H1 (cell line): ENCODE measurements around the gene SV2B. TPM values are rescaled to one million over a fixed set of nuclear protein-coding genes. Genes with fewer than 3 reads are reported as not detected.

ENCODE experiments used
- CTCF ChIA-PET: fragments of 300-600 bp; sonication (Branson Sonifier 250); formaldehyde crosslinking; loops from one replicate; lab custom pipeline; 2021; ENCODE audit not compliant: partially characterized antibody; lab: Charles Lee
- POLR2A ChIA-PET: fragments of 300-600 bp; sonication (Branson Sonifier 250); formaldehyde crosslinking; loops from one replicate; lab custom pipeline; 2021; ENCODE audit warnings: inconsistent platforms; ENCODE audit not compliant: partially characterized antibody; lab: Charles Lee
- DNase-seq, 2 experiments: peaks; one replicate each; pipeline versions ENCODE4 v3.0.0 to v3.0.0-alpha.2; 2010 to 2022; ENCODE audit warnings: low spot score in 2 of 2, low read depth in 1 of 2, mixed read lengths in 1 of 2
- FAIRE-seq: peaks from 2 replicates; lab custom pipeline; 2011; peaks lifted over from hg19 to GRCh38; lab: Jason Lieb, UNC
- H2AFZ ChIP-seq: 2 replicates; pipeline ENCODE4 v1.8.1; 2012; ENCODE audit warnings: low read length, inconsistent platforms
- H2AK5ac ChIP-seq: 2 replicates; pipeline ENCODE4 v1.6.1; 2013; ENCODE audit warnings: low read depth, low read length
- H2BK120ac ChIP-seq: replicated peaks from 2 replicates; pipeline ENCODE3; 2013; ENCODE audit warnings: low read depth, low read length, inconsistent platforms
- H2BK12ac ChIP-seq: 2 replicates; pipeline ENCODE4 v1.6.1; 2013; ENCODE audit warnings: low read depth, low read length
- H2BK15ac ChIP-seq: 2 replicates; pipeline ENCODE4 v1.6.1; 2013; ENCODE audit warnings: low read length
- H2BK20ac ChIP-seq: 2 replicates; pipeline ENCODE4 v1.6.1; 2013; ENCODE audit warnings: low read length
- H2BK5ac ChIP-seq: 2 replicates; pipeline ENCODE4 v1.6.1; 2013; ENCODE audit warnings: low read depth, low read length
- H3K14ac ChIP-seq: 2 replicates; pipeline ENCODE4 v1.6.1; 2013; ENCODE audit warnings: inconsistent platforms; ENCODE audit not compliant: insufficient read length
- H3K18ac ChIP-seq: 2 replicates; pipeline ENCODE4 v1.6.1; 2013; ENCODE audit warnings: low read length; ENCODE audit errors: extremely low read depth
- H3K23ac ChIP-seq: 2 replicates; pipeline ENCODE4 v1.6.1; 2013; ENCODE audit warnings: inconsistent platforms; ENCODE audit not compliant: insufficient read length
- H3K23me2 ChIP-seq: 2 replicates; pipeline ENCODE4 v1.6.1; 2013; ENCODE audit warnings: low read depth, low read length
- H3K27ac ChIP-seq: 2 replicates; pipeline ENCODE4 v1.6.1; 2011; ENCODE audit warnings: low read depth, low read length, inconsistent platforms
- H3K27me3 ChIP-seq, 4 experiments: replicated peaks in 1 of 4; 1 replicate in 1 of 4; 2 replicates in 3 of 4; pipeline versions ENCODE4 v1.6.1 to v1.8.1; 2011 to 2013; ENCODE audit warnings: low read length in 3 of 4, mild to moderate bottlenecking in 3 of 4, inconsistent platforms in 2 of 4, mixed read lengths in 2 of 4, moderate library complexity in 1 of 4; ENCODE audit not compliant: control insufficient read depth in 3 of 4, insufficient read depth in 3 of 4; ENCODE audit errors: extremely low read depth in 1 of 4
- H3K36me3 ChIP-seq, 4 experiments: 2 replicates each; pipeline versions ENCODE4 v1.6.1 to v1.8.1; 2011 to 2013; ENCODE audit warnings: mild to moderate bottlenecking in 4 of 4, low read length in 3 of 4, moderate library complexity in 2 of 4, control low read depth in 1 of 4, inconsistent platforms in 1 of 4; ENCODE audit not compliant: insufficient read depth in 4 of 4, control insufficient read depth in 2 of 4
- H3K4ac ChIP-seq: replicated peaks from 2 replicates; pipeline ENCODE3; 2013; ENCODE audit warnings: low read length, low read depth, mixed read lengths, inconsistent platforms; ENCODE audit not compliant: insufficient read length
- H3K4me1 ChIP-seq, 4 experiments: replicated peaks in 1 of 4; 1 replicate in 1 of 4; 2 replicates in 3 of 4; pipeline versions ENCODE4 v1.6.1 to v1.8.1; 2011 to 2013; ENCODE audit warnings: low read length in 3 of 4, inconsistent platforms in 2 of 4, mixed read lengths in 1 of 4; ENCODE audit not compliant: insufficient read depth in 4 of 4, control insufficient read depth in 3 of 4
- H3K4me2 ChIP-seq, 2 experiments: 2 replicates each; pipeline versions ENCODE4 v1.6.1 to v1.8.1; 2011 to 2013; ENCODE audit warnings: low read depth in 2 of 2, low read length in 2 of 2, control low read depth in 1 of 2, inconsistent platforms in 1 of 2, mild to moderate bottlenecking in 1 of 2; ENCODE audit not compliant: insufficient read depth in 1 of 2
- H3K4me3 ChIP-seq, 4 experiments: fragments of 200-600, 300-600 bp in 1 of 4; sonication (generic), shearing (Covaris generic), sonication (Bioruptor Twin) in 1 of 4; 2 replicates each; pipeline versions ENCODE4 v1.5.1 to v1.8.1; 2011 to 2016; ENCODE audit warnings: low read length in 4 of 4, low read depth in 3 of 4, control low read depth in 2 of 4, inconsistent platforms in 2 of 4, mild to moderate bottlenecking in 2 of 4, mixed read lengths in 1 of 4, moderate library complexity in 1 of 4; ENCODE audit not compliant: insufficient read depth in 2 of 4; ENCODE audit errors: extremely low read depth in 1 of 4
- H3K56ac ChIP-seq: replicated peaks from 2 replicates; pipeline ENCODE3; 2013; ENCODE audit warnings: low read depth, mild to moderate bottlenecking, mixed read lengths, low read length, inconsistent platforms; ENCODE audit not compliant: insufficient read length
- H3K79me1 ChIP-seq: 2 replicates; pipeline ENCODE4 v1.6.1; 2013; ENCODE audit warnings: low read depth, low read length, control low read depth
- H3K79me2 ChIP-seq, 2 experiments: 2 replicates each; pipeline versions ENCODE4 v1.6.1 to v1.8.1; 2012 to 2013; ENCODE audit warnings: low read length in 2 of 2, mild to moderate bottlenecking in 2 of 2, inconsistent platforms in 1 of 2; ENCODE audit not compliant: insufficient read depth in 2 of 2, control insufficient read depth in 1 of 2
- H3K9ac ChIP-seq, 4 experiments: replicated peaks in 1 of 4; 1 replicate in 1 of 4; 2 replicates in 3 of 4; pipeline versions ENCODE4 v1.6.1 to v1.8.1; 2011 to 2013; ENCODE audit warnings: low read depth in 3 of 4, low read length in 3 of 4, control low read depth in 2 of 4, mild to moderate bottlenecking in 2 of 4, moderate library complexity in 2 of 4, inconsistent platforms in 1 of 4; ENCODE audit errors: extremely low read depth in 1 of 4
- H3K9me3 ChIP-seq, 2 experiments: 2 replicates each; pipeline versions ENCODE4 v1.6.1 to v1.8.1; 2012 to 2013; ENCODE audit warnings: mild to moderate bottlenecking in 2 of 2, moderate library complexity in 2 of 2, control low read depth in 1 of 2, inconsistent platforms in 1 of 2, low read depth in 1 of 2, low read length in 1 of 2, mixed read lengths in 1 of 2; ENCODE audit not compliant: insufficient read depth in 2 of 2
- H4K20me1 ChIP-seq, 2 experiments: replicated peaks in 1 of 2; 2 replicates each; pipeline versions ENCODE3 to v1.8.1; 2011 to 2013; ENCODE audit warnings: inconsistent platforms in 2 of 2, low read length in 2 of 2, mild to moderate bottlenecking in 1 of 2; ENCODE audit not compliant: insufficient read depth in 2 of 2, control insufficient read depth in 1 of 2
- H4K5ac ChIP-seq: 2 replicates; pipeline ENCODE4 v1.6.1; 2013; ENCODE audit warnings: low read length, low read depth, mixed read lengths, inconsistent platforms; ENCODE audit not compliant: insufficient read length
- H4K8ac ChIP-seq: 2 replicates; pipeline ENCODE4 v1.8.0; 2013; ENCODE audit warnings: mild to moderate bottlenecking, moderate library complexity, low read length, inconsistent platforms; ENCODE audit not compliant: insufficient read depth; ENCODE audit errors: extremely low read depth
- H4K91ac ChIP-seq: replicated peaks from 2 replicates; pipeline ENCODE3; 2013; ENCODE audit warnings: low read length, mixed read lengths, inconsistent platforms; ENCODE audit not compliant: insufficient read length
- CREB1 ChIP-seq: IDR thresholded peaks from 2 replicates; pipeline ENCODE4 v1.6.1; 2012; ENCODE audit warnings: inconsistent platforms
- POLR2A ChIP-seq, 2 experiments: IDR thresholded peaks; 1 replicate in 1 of 2; 2 replicates in 1 of 2; pipeline ENCODE4 v1.6.1; 2011; ENCODE audit warnings: low read depth in 2 of 2, low read length in 2 of 2, mild to moderate bottlenecking in 2 of 2; ENCODE audit errors: control extremely low read depth in 1 of 2
- POLR2AphosphoS5 ChIP-seq: IDR thresholded peaks from 2 replicates; pipeline ENCODE4 v1.6.1; 2011; ENCODE audit warnings: low read depth, low read length
- SAP30 ChIP-seq: fragments of 300-600 bp; sonication (generic); IDR thresholded peaks from 2 replicates; pipeline ENCODE4 v1.7.1; 2012; ENCODE audit warnings: low read length, moderate library complexity, mild to moderate bottlenecking, inconsistent platforms; ENCODE audit not compliant: insufficient read depth, insufficient replicate concordance
- WGBS, 2 experiments: shearing (Covaris generic) in 1 of 2; methylation state at CpG; one replicate each; pipeline versions ENCODE4 v1.1.6 to v1.1.7; 2013 to 2015; ENCODE audit warnings: low lambda C conversion rate in 2 of 2, mixed read lengths in 2 of 2, inconsistent platforms in 1 of 2, low coverage in 1 of 2, missing lambda C conversion rate in 1 of 2; ENCODE audit not compliant: insufficient replicate concordance in 2 of 2, insufficient coverage in 1 of 2, insufficient read length in 1 of 2; ENCODE audit errors: extremely low coverage in 1 of 2, missing lambda C conversion rate in 1 of 2; 5-methylcytosine and 5-hydroxymethylcytosine counted together
- polyA plus RNA-seq, 7 experiments: library from polyadenylated mRNA; depleted of rRNA in 3 of 7; stranded (reverse) in 5 of 7; unstranded in 2 of 7; fragments of >200 nt in 5 of 7; fragments of 200-250 nt in 2 of 7; gene quantifications; 1 replicate in 5 of 7; 2 replicates in 1 of 7; 4 replicates in 1 of 7; pipeline versions ENCODE4 v1.2.1 to v1.2.3, GENCODE V29; 2011 to 2013; ENCODE audit warnings: missing spikeins in 2 of 7, mixed read lengths in 2 of 7
- total RNA-seq: library from RNA; stranded (reverse); fragmentation: NEBNext Ultra II Directional; extraction: Animal tissue kit (Norgen Biotek cat#: 25700); gene quantifications from 2 replicates; pipeline ENCODE4 v1.2.1, GENCODE V29; 2021

The SV2B gene
- total and polyA plus RNA-seq, 2 of the 8 experiments (the other 6 are each of a cell fraction or from before 2014, with no cell fraction given), result 0.09 to 0.20 TPM

DNA sequence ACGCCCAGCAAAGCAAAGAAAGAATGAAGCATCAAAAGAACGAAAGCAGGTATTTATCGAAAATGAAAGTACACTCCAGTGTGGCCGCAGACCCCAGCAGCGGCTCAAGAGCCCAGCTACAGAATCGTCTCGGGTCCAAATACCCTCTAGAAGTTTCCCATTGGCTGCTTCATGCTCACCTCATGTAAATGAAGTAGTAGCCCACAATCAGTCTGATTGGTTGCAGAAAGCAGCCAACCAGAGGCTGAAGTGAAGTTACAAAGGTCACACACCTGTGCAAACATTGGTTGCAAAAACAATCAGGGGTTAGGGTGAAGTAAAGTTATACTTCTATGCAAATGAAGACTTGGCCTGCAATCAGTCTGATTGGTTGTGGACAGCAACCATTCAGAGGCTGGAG is 32.0 kb downstream of the SV2B start:
- DNase-seq (no peak), FAIRE-seq (no peak)
- ChIA-PET CTCF (interaction anchor here (1.5 kb wide), 1 partner anchor 116 kb away, joined by 4 read pairs; no protein-coding TSS in a partner anchor), POLR2A (no interaction called here)
- no peak overlapping the region for H2BK15ac ChIP-seq
- no peaks in the 10 kb centered on the region for H3K36me3 ChIP-seq
- 87% methylated on average over 7 of the region's 7 CpGs; no CpG with 5 or more reads in 1 of the 2 experiments for WGBS, 2 experiments
- H2AFZ ChIP-seq, result no peak overlapping the region
- H3K23me2 ChIP-seq, result no peaks in the 10 kb centered on the region
- no peak overlapping the region for H2BK5ac ChIP-seq
- H3K4me2 ChIP-seq, result no peak overlapping the region
- no peak overlapping the region for H3K9ac ChIP-seq
- no peak overlapping the region for H4K5ac ChIP-seq
- H4K91ac ChIP-seq, result no peak overlapping the region
- H3K4me1 ChIP-seq, result peaks cover 0 to 6% (median 2%) of the 10 kb centered on the region in 4 experiments; a peak in 5 of 7 replicates
- H2BK12ac ChIP-seq, result no peak overlapping the region
- H3K23ac ChIP-seq, result no peak overlapping the region
- H3K79me1 ChIP-seq, result no peaks in the 10 kb centered on the region
- no peaks in the 10 kb centered on the region for H3K9me3 ChIP-seq
- H2BK20ac ChIP-seq, result no peak overlapping the region
- H3K27ac ChIP-seq, result no peak overlapping the region
- TF ChIP-seq SAP30, result no peak
- no peak for TF ChIP-seq POLR2A (IDR thresholded peaks at IDR 0.05; ENCODE audit: control extremely low read depth in 1 of 2, low read depth in 2 of 2, low read length in 2 of 2)
- TF ChIP-seq CREB1, result no peak
- TF ChIP-seq POLR2AphosphoS5, result no peak
- H4K8ac ChIP-seq, result no peak overlapping the region
- no peak overlapping the region for H2BK120ac ChIP-seq
- no peak overlapping the region for H2AK5ac ChIP-seq
- no peak overlapping the region for H3K4ac ChIP-seq
- no peaks in the 10 kb centered on the region for H3K79me2 ChIP-seq
- no peak overlapping the region for H3K56ac ChIP-seq
- no peaks in the 10 kb centered on the region for H3K27me3 ChIP-seq
- no peak overlapping the region for H3K18ac ChIP-seq
- H3K14ac ChIP-seq, result no peak overlapping the region
- H3K4me3 ChIP-seq, result no peak overlapping the region
- H4K20me1 ChIP-seq, result no peaks in the 10 kb centered on the region
